ENCODE data around the gene ARFRP1. TPM values are rescaled to one million over a fixed set of nuclear protein-coding genes. Genes with fewer than 3 reads are reported as not detected.
A peak's percentile ranks its signal among the peaks of the same experiment; 100 is the strongest.

Gene ARFRP1
- total and polyA plus RNA-seq, 2 donors (not counting 1 experiment from before 2014, with no cell fraction given), result 41.0 to 75.5 TPM

GRCh38 chr20:63709149-63709527 lies 1.4 kb upstream of the ARFRP1 start:
- no peaks in the 10 kb centered on the region for H3K9me3 Mint-ChIP-seq (ENCODE audit: insufficient read depth)
- H2AFZ ChIP-seq (ENCODE audit: insufficient read depth, low read depth, low read length, poor library complexity, severe bottlenecking), result no peak overlapping the region
- peaks cover 89% of the 10 kb centered on the region for H3K79me2 ChIP-seq (ENCODE audit: control insufficient read depth, insufficient read depth, low read length)
- no peaks in the 10 kb centered on the region for H3K27me3 ChIP-seq (replicated peaks in 1 of 4; ENCODE audit: control extremely low read depth in 1 of 4, control insufficient read depth in 3 of 4, insufficient read depth in 4 of 4, low read length in 3 of 4)
- ATAC-seq (ENCODE audit: low read depth), result no peak
- POLR2A ChIA-PET, result interaction anchor here (1.1 kb wide), 1 partner anchor 29 kb away, joined by 3 read pairs; no protein-coding TSS in a partner anchor
- intact Hi-C loops (cut with micrococcal nuclease), result loop anchor here (5.0 kb wide), 1 partner anchor 353 kb away; the partner anchor contains the start of gene TCEA2
- CTCF ChIA-PET, result interaction anchor here (2.6 kb wide), 1 partner anchor 67 kb away, joined by 7 read pairs; no protein-coding TSS in a partner anchor
- peak overlapping the region; percentile 76 for H3K4me3 Mint-ChIP-seq
- peak overlapping the region in 1 of 2 donors; percentile 85 for H3K27ac ChIP-seq (ENCODE audit: low read length in 2 of 2)
- TF ChIP-seq CTCF (IDR thresholded peaks at IDR 0.05) (no peak), EZH2 (IDR thresholded peaks at IDR 0.05; ENCODE audit: borderline replicate concordance, insufficient read depth, low read depth, low read length, poor library complexity, severe bottlenecking) (no peak)
- peaks cover 2 to 45% of the 10 kb centered on the region in 2 experiments for H3K36me3 ChIP-seq (replicated peaks in 1 of 2; ENCODE audit: control extremely low read depth in 1 of 2, control insufficient read depth in 1 of 2, extremely low read depth in 1 of 2, insufficient read depth in 2 of 2, low read length in 1 of 2)
- peaks cover 38% of the 10 kb centered on the region for H3K4me1 Mint-ChIP-seq
- DNase-seq, result peak; percentile 10
- H3K9ac ChIP-seq (ENCODE audit: low read length), result no peak overlapping the region
- H3K9me3 ChIP-seq (ENCODE audit: control extremely low read depth in 1 of 3, control insufficient read depth in 2 of 3, insufficient read depth in 1 of 3, low read length in 2 of 3), result peaks cover 0 to 2% (median 0%) of the 10 kb centered on the region in 3 donors
- WGBS (ENCODE audit: insufficient coverage), result 94% methylated on average over 12 of the region's 17 CpGs
- peaks cover 21 to 28% of the 10 kb centered on the region in 2 donors for H3K4me1 ChIP-seq (ENCODE audit: control insufficient read depth in 2 of 2, insufficient read depth in 2 of 2, low read length in 2 of 2)
- peak overlapping the region; percentile 56 for H3K27ac Mint-ChIP-seq
- H4K20me1 ChIP-seq (ENCODE audit: control insufficient read depth, insufficient read depth, low read length, poor library complexity, severe bottlenecking), result peaks cover 72% of the 10 kb centered on the region
- no peak overlapping the region for H3K4me3 ChIP-seq (ENCODE audit: control extremely low read depth in 1 of 5, extremely low read depth in 1 of 5, insufficient read depth in 1 of 5, low read depth in 2 of 5, low read length in 4 of 5)
- peak overlapping the region; percentile 94 for H3K4me2 ChIP-seq (replicated peaks; ENCODE audit: low read depth, low read length, poor library complexity, severe bottlenecking)
- H3K27me3 Mint-ChIP-seq, result no peaks in the 10 kb centered on the region
